ENCODE measurements around the gene MBLAC1.

MBLAC1 gene

GRCh38 chr7:100126931-100127865, at the start of gene MBLAC1:
MBLAC1 (plus strand) TSS chr7:100126967; CDS start chr7:100127396, 429 bp downstream.
- DNase-seq, result peak; percentile 94

DNA sequence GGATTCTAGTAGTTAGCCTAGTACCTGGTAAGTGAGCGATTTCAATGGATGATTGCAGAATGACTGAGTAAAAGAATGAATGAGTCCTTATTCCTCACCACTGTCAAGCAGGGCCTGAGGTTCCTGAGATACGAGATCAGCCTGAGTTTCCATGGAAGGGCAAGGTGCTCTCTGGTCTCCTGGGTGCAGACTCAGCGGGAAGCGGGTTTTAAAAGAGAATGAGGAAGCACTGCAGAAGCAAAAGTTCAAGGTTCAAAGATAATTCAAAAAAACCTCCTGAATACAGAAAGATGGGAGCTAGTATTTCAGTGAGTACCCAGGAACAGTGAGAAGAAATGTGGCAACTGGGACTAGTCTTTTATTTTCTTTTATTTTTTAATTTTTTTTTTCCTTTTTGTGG, 49.6 kb upstream of the MBLAC1 start:
- DNase-seq, result no peak

DNA sequence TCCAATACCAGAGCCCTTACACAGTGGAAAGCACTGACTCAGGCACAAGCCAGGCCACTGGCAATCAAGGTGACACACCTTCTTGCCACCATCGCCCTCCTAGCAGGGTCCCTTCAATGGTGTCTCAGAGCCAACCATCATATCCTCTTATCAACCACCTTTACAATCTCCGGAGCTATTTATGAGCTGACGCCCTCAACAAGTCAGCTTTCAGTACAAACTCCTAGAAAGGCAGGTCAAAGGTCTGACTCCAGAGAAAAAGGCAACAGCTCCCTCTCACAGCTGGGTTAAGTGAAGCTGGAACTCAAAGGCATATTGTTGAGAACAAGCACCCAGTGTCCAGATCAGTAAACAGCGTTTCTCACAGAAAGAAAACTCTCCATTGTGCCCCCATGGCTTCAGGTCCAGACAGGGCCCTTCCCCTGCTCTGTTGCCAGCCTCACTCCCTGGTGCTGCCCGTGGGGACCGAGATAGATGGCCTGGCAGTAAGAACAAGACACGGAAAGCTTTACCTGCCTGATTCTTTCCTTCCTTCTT, 47.7 kb upstream of the MBLAC1 start:
- no peak for DNase-seq

DNA sequence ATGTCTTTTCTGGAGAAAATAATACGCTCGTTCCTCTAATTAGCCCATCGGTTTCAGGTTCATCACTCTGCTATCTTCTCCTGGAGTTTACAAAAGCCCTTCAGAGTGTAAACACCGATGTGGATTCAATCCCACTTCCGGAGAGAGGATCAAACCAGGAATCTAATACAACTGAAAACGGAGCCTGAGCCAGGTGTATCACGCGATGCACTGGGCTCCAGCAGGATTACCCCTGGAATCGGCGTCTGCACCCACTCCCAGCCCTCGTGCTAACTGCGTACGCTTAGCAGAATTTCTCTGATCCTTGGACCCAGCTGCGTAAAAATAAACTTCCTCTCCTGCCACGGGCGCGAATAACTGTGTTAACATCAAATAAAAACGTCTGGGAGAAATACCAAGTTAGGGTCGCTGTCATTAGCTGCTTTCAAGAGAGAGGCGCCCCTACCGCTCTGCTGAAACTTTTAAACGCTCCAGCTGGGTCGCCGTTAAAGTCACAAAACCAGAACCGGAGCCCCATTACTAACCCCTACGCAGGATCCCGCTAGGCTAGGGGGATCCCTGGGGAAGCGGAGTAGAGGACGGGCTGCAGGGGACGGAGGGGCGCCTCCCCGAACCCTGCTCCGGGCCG, 45.7 kb upstream of the MBLAC1 start:
- DNase-seq, result no peak

GRCh38 chr7:100081535-100082102, 45.1 kb upstream of the MBLAC1 start, which contains the start of gene ZNF3:
ZNF3 (minus strand) TSS chr7:100081723; CDS start chr7:100077357, 4,366 bp downstream.
- DNase-seq, result peak; percentile 98

DNA sequence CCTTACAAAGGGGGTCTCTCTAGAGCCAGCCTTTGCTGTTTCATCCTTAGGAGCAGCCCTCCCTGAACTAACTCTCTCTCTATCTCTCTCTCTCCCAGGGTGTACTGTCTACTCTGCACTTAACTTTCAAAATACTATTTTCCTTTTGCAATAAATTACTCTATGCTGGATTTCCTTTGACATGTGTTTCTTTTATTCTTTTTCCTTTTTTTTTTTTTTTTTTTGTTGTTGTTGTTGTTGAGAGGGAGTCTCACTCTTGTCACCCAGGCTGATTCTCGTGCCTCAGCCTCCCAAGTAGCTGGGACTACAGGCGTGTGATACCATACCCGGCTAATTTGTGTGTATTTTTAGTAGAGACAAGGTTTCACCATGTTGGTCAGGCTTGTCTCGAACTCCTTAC, 43.8 kb upstream of the MBLAC1 start:
- no peak for DNase-seq

DNA sequence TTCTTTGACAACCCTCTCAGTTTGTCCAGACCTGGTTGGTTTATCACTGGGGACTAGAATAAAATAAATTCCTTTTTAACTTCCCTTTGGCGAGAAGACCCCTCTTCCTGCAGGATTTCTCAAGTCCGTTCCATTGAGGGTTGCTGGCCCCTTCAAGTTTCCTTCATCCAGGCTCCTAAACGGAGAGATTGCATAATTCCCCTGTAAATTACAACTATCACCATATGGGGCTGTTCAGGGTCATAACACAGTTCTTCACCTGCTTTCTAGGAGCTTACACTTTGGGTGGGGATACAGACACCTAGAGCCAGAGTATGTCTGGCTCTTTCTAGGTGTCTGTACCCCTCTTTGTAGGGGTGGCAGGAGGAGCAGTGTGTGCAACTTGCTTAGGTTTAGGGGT, 41.3 kb upstream of the MBLAC1 start:
- DNase-seq, result no peak

DNA sequence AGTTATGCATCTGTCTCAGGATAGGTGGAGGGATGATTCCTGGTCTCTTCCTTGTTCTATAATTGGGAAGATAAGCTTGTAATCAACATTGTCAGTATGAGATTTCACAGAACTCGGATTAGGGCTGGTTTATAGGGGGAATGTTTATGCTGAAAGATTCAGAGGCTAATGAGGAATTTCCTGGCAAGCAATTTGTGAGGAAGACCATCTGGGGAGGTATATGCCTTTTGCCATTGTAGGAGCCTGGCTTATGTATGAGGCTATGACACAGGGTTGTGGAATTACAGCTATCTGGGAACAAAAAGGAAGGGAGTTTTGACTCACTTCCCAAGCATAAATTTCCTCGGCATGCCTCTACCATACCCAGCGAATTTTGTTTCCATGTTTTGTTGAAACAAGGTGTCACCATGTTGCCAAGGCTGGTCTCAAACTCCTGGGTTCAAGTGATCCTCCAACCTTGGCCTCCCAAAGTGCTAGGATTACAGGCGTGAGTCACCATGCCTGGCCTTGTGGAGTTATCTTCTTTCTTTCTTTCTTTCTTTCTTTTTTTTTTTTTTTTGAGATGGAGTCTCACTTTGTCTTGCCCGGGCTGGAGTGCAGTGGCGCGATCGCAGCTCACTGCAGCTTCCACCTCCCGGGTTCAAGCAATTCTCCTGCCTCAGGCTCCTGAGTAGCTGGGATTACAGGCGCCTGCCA, 39.6 kb upstream of the MBLAC1 start:
- DNase-seq, result no peak

DNA sequence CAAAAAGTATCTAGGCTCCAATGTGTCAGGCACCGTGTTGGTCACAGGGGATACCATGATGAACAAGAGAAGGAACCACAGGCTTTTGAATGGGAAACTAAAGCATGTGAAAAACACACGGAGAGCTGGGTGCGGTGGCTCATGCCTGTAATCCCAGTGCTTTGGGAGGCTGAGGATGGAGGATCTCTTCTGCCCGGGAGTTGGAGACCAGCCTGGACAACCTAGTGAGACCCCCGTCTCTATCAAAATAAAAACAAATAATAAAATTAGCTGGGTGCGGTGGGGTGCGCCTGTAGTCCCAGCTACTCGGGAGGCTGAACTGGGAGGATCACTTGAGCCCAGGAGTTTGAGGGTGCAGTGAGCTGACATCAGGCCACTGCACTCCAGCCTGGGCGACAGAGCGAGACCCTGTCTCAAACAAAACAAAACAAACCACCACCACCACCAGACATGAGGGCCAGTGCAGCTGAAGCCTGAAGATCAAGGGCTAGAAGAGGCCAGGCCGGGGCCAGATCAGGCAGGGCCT, 38.6 kb upstream of the MBLAC1 start:
- DNase-seq, result no peak

GRCh38 chr7:100088621-100089457, 37.9 kb upstream of the MBLAC1 start, which contains the start of gene COPS6:
COPS6 (plus strand) TSS chr7:100088969; CDS start chr7:100088991, 22 bp downstream.
- peak; percentile 86 for DNase-seq

DNA sequence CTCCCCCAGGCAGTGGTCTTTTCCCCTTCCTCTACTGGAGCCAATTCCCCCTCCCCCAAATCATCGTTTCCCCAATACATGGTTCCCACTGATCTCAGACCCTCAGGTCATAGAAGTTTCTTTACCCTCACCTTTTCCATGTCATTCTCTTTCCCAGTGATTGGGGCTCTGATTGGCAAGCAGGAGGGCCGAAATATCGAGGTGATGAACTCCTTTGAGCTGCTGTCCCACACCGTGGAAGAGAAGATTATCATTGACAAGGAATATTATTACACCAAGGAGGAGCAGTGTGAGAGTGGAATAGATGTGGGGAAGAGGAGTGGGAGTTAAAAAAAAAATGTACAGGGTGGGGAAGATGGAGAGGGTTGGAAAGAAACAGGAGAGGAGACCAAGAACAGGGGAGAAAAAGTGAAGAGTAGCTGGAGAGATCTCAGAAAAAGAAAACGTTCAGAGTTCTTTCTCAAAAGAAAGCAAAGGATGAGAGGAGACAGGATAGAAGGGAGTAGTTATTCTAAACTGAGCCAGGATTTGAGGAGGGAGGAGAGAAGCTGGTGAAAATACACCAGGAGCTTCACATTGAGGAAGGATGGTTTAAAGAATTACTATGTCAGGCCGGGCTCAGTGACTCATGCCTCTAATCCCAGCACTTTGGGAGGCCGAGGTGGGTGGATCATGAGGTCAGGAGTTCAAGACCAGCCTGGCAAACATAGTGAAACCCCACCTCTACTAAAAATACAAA, 37.1 kb upstream of the MBLAC1 start:
- DNase-seq, result no peak

- DNase-seq, result no peak
These were observed 36.0 kb upstream of the MBLAC1 start for GRCh38 chr7:100090527-100091410.

DNA sequence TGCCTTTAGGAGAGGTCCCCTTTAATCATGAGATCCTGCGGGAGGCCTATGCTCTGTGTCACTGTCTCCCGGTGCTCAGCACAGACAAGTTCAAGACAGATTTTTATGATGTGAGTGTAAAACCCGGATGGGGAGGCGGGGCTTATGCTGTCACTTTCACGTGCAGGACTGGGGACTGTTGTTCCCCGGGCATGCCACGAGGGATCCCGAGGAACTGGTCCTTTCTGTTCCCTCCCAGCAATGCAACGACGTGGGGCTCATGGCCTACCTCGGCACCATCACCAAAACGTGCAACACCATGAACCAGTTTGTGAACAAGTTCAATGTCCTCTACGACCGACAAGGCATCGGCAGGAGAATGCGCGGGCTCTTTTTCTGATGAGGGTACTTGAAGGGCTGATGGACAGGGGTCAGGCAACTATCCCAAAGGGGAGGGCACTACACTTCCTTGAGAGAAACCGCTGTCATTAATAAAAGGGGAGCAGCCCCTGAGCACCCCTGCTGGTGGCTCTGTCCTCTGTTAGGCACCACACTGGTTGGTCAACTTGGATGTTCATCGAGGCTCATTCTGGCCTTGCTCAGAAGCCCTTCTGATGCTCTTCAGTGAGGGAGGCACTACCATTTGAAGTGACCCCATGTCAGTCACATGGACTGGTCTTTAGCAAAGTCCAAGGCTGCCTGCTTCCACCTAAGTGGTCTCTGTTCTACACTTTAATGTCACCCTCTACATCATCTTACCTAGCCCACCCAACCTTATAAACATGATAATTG, 35.2 kb upstream of the MBLAC1 start:
- no peak for DNase-seq

DNA sequence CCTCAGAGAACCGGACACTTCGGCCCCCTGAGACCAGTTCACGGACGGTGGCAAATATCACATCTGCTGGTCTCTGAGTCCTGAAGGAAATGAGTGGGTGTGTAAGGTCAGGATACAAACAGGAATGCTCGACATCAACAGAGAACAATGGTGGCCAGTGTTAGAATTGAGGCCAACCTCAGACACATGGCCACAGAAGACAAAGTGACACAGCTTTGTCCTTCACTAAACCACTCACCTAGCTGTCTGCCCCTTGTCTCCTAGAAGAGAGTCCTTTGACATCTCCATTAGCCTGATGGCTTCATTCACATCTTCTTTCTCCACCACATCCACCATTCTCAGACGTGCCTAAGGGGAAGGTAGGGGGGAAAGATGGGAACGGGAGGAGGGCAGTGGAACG, 33.7 kb upstream of the MBLAC1 start:
- DNase-seq, result no peak

DNA sequence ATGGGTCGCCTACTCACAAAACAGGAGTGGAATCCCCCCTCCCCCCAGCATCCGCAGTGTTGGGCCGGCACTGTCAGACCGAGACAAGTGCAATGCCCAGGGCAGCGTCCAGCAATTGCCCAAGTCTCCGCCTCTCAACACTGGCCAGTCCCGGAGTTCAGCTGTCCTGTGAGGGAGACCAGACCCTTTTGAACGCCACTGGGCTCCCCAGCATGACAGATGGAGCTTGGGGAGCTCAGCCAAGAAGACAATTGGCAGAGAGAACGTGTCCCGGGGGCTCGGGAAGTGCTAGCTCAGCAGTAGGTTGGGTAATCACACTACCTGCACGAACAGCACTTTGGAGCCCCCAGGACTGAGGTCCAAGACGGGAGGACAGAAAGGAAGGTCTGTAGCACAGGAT, 33.3 kb upstream of the MBLAC1 start:
- DNase-seq, result no peak

- no peak for DNase-seq
These were observed 32.8 kb upstream of the MBLAC1 start for GRCh38 chr7:100093925-100094486.

DNA sequence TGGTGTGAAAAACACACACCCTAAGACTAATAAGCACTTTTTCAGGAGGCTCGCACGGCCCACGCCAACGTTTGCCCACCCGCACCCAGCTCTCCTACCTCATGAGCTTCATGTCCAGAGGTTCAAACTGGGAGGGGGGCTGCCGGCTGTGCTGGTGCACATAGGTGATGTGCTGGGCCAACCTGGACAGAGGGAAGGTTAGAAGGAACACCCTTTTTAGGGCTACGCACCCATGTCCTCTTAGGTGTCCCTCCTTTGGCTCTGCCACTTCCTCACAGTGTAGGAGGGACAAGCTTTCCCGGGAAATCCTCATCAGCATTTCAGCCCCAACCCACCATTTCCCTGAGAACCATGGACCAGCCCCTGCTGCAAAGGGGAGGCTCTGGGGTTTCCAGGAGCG, 31.5 kb upstream of the MBLAC1 start:
- no peak for DNase-seq

DNA sequence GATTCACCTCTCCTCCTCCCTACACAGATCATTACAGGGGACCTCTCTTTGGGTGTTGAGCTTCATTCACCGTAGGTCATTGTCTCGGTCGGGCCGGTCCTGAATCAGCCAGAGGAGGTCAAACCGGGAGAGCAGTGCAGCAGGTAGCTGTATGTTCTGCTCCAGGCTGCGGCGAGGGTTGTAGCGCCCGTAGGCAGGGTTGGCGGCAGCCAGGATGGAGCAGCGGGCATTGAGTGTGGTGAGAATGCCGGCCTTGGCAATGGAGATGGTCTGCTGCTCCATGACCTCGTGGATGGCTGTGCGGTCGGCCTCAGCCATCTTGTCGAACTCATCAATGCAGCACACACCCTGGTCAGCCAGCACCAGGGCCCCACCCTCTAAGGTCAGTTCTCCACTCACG, 31.1 kb upstream of the MBLAC1 start:
- no peak for DNase-seq

DNA sequence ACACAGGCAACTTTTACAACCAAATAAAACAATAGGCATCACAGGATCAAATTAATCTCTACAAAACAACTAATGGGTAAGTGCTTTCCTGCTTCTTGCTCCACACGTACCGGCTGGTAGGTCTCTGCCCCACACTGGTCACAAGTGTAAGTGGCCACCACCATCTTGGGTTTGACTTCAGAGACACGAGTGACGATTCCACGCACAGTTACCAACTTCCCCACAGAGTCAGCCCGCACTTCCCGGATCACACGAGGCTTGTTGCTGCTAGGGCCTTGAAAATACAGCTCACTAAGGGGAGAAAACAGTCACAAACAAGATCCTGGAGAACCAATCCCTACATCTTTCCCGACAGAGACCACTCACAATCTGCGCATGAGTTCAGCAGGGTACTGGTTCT, 27.9 kb upstream of the MBLAC1 start:
- DNase-seq, result no peak

Measured in activated gamma-delta T cell treated with Interleukin-2 at 50 U/mL for 16 hours (primary cell).